PFSK-1 (cell line): ENCODE results near the gene RBPJL.

Experiments
- FOXP2 ChIP-seq: optimal IDR thresholded peaks from 2 replicates; pipeline ENCODE3; 2011; ENCODE audit warnings: borderline replicate concordance, control low read depth, inconsistent platforms; ENCODE audit not compliant: insufficient read depth; ENCODE audit errors: extremely low read length, extremely low read depth
- POLR2AphosphoS5 ChIP-seq: IDR thresholded peaks from 2 replicates; pipeline ENCODE4 v1.6.1; 2012; ENCODE audit warnings: low read depth, mild to moderate bottlenecking, control low read depth, low read length, moderate library complexity
- SIN3A ChIP-seq: IDR thresholded peaks from 2 replicates; pipeline ENCODE4 v1.6.1; 2012; ENCODE audit warnings: mild to moderate bottlenecking, low read length, moderate library complexity, borderline replicate concordance; ENCODE audit not compliant: insufficient read depth
- TAF1 ChIP-seq: IDR thresholded peaks from 2 replicates; pipeline ENCODE4 v1.6.1; 2012; ENCODE audit warnings: low read length, control low read depth, borderline replicate concordance; ENCODE audit not compliant: insufficient read depth
- TF ChIP-seq, protein P1 (sequence below), 2 experiments: IDR thresholded peaks; 2 replicates each; pipeline versions ENCODE4 v1.6.1 to v1.8.0; 2011 to 2012; ENCODE audit warnings: low read depth in 2 of 2, low read length in 2 of 2, control low read depth in 1 of 2, inconsistent platforms in 1 of 2, mild to moderate bottlenecking in 1 of 2, moderate library complexity in 1 of 2; ENCODE audit not compliant: insufficient read depth in 1 of 2

RBPJL gene

GRCh38 chr20:45283551-45284057 lies 23.0 kb upstream of the RBPJL start:
- TF ChIP-seq FOXP2 = no peak
- no peak for TF ChIP-seq TAF1
- TF ChIP-seq SIN3A = no peak
- no peak for TF ChIP-seq POLR2AphosphoS5
- TF ChIP-seq, protein P1, sequence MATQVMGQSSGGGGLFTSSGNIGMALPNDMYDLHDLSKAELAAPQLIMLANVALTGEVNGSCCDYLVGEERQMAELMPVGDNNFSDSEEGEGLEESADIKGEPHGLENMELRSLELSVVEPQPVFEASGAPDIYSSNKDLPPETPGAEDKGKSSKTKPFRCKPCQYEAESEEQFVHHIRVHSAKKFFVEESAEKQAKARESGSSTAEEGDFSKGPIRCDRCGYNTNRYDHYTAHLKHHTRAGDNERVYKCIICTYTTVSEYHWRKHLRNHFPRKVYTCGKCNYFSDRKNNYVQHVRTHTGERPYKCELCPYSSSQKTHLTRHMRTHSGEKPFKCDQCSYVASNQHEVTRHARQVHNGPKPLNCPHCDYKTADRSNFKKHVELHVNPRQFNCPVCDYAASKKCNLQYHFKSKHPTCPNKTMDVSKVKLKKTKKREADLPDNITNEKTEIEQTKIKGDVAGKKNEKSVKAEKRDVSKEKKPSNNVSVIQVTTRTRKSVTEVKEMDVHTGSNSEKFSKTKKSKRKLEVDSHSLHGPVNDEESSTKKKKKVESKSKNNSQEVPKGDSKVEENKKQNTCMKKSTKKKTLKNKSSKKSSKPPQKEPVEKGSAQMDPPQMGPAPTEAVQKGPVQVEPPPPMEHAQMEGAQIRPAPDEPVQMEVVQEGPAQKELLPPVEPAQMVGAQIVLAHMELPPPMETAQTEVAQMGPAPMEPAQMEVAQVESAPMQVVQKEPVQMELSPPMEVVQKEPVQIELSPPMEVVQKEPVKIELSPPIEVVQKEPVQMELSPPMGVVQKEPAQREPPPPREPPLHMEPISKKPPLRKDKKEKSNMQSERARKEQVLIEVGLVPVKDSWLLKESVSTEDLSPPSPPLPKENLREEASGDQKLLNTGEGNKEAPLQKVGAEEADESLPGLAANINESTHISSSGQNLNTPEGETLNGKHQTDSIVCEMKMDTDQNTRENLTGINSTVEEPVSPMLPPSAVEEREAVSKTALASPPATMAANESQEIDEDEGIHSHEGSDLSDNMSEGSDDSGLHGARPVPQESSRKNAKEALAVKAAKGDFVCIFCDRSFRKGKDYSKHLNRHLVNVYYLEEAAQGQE (IDR thresholded peaks at IDR 0.05; ENCODE audit: insufficient read depth in 1 of 2, low read depth in 2 of 2, low read length in 2 of 2) = no peak

GRCh38 chr20:45288376-45288775 lies 18.3 kb upstream of the RBPJL start:
- TF ChIP-seq, protein P1 (IDR thresholded peaks at IDR 0.05; ENCODE audit: insufficient read depth in 1 of 2, low read depth in 2 of 2, low read length in 2 of 2) = no peak
- TF ChIP-seq SIN3A (no peak), POLR2AphosphoS5 (no peak)

DNA sequence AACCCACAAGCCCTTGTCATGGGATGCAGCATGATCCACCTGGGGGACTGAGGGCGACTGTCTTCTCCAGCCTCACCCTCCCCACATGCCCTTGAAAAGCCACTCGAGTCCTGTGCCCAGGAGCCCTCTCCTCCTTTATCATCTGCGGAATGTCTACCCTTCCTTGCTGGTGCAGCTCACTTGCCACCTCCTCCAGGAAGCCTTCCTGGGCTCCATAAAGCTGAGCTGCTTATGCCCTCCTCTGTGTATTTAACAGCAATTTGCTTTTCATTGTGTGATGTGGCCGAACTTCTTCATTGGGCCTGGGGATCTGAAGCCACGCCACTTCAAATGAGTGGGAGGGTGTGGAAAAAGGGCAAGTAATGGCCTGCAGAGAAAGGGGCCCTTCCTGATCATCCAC lies 17.8 kb upstream of the RBPJL start:
- TF ChIP-seq POLR2AphosphoS5 (no peak), FOXP2 (no peak), TAF1 (no peak), SIN3A (no peak)
- TF ChIP-seq, protein P1 (IDR thresholded peaks at IDR 0.05; ENCODE audit: insufficient read depth in 1 of 2, low read depth in 2 of 2, low read length in 2 of 2) = no peak

DNA sequence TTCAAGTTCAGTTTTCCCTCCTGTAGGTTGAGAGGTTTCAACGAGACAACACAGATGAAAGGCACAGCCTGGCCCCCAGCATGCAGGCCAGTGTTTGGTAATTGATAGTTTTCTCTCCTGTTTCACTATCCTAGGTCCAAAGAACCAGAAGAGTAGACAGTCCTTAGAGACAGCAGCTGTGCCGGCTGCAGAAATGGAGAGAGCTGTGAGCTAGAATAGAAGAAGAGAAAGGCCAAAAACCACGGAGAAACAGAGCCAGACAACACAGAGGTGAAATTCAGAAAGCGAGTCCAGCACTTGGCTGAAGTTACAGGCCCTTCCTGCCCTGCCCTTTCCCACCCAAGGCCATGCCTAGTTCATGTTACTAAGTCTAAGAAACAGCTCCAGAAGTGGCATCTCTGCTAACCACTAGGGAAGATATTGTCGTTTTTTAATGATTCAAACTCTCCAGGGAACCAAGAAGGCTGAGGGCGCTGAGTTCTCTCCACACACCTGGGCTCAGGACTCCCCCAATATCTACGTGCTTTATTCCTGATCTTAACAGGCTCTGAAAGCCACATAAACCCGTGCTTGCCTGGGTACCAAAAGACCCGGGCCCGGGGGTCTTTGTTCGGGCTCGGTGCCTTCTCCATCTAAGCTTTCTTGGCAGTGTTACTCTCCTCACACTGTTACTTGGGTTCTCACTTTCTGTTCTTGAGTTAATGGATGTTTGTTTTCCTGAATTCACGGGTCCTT lies 16.5 kb upstream of the RBPJL start:
- TF ChIP-seq POLR2AphosphoS5 (no peak), FOXP2 (no peak), SIN3A (no peak), TAF1 (no peak)
- TF ChIP-seq, protein P1 (IDR thresholded peaks at IDR 0.05; ENCODE audit: insufficient read depth in 1 of 2, low read depth in 2 of 2, low read length in 2 of 2) = no peak
